ENCODE data around the gene FLRT3. TPM values are rescaled to one million over a fixed set of nuclear protein-coding genes. Genes with fewer than 3 reads are reported as not detected.

FLRT3 gene
- total RNA-seq, 1 donor = 2.5 TPM

- Histone ChIP-seq H3K27ac (ENCODE audit: low read depth, low read length) (no peak overlapping the region), H3K79me2 (ENCODE audit: insufficient read depth, low read length) (no peaks in the 10 kb centered on the region), H3K9me3 (ENCODE audit: low read depth, low read length) (no peaks in the 10 kb centered on the region), H3K4me2 (ENCODE audit: insufficient read depth, low read length) (no peak overlapping the region), H3K36me3 (ENCODE audit: insufficient read depth, low read length) (no peaks in the 10 kb centered on the region), H3K4me3 (ENCODE audit: insufficient read depth, low read length) (no peak overlapping the region), H3K27me3 (ENCODE audit: insufficient read depth, low read length) (no peaks in the 10 kb centered on the region), H3K4me1 (ENCODE audit: insufficient read depth, low read length) (no peaks in the 10 kb centered on the region), H2AFZ (ENCODE audit: low read length) (no peak overlapping the region), H4K20me1 (ENCODE audit: insufficient read depth, low read length) (no peaks in the 10 kb centered on the region)
- no peak for TF ChIP-seq CTCF (IDR thresholded peaks at IDR 0.05; ENCODE audit: extremely low read depth, low read depth, low read length)
- DNase-seq (ENCODE audit: insufficient read length, low spot score, missing footprints) = no peak
Observed at GRCh38 chr20:14383335-14383734, 45.9 kb upstream of the FLRT3 start.

GRCh38 chr20:14378326-14378725 is 40.9 kb upstream of the FLRT3 start:
- no peaks in the 10 kb centered on the region for H3K9me3 ChIP-seq (ENCODE audit: low read depth, low read length)
- no peaks in the 10 kb centered on the region for H4K20me1 ChIP-seq (ENCODE audit: insufficient read depth, low read length)
- H3K4me1 ChIP-seq (ENCODE audit: insufficient read depth, low read length) = no peaks in the 10 kb centered on the region
- H3K36me3 ChIP-seq (ENCODE audit: insufficient read depth, low read length) = no peaks in the 10 kb centered on the region
- no peak overlapping the region for H3K27ac ChIP-seq (ENCODE audit: low read depth, low read length)
- no peaks in the 10 kb centered on the region for H3K79me2 ChIP-seq (ENCODE audit: insufficient read depth, low read length)
- H2AFZ ChIP-seq (ENCODE audit: low read length) = no peak overlapping the region
- DNase-seq (ENCODE audit: insufficient read length, low spot score, missing footprints) = no peak
- no peak for TF ChIP-seq CTCF (IDR thresholded peaks at IDR 0.05; ENCODE audit: extremely low read depth, low read depth, low read length)
- no peaks in the 10 kb centered on the region for H3K27me3 ChIP-seq (ENCODE audit: insufficient read depth, low read length)
- no peak overlapping the region for H3K4me2 ChIP-seq (ENCODE audit: insufficient read depth, low read length)
- H3K4me3 ChIP-seq (ENCODE audit: insufficient read depth, low read length) = no peak overlapping the region

- Histone ChIP-seq H3K27me3 (ENCODE audit: insufficient read depth, low read length) (no peaks in the 10 kb centered on the region), H3K4me2 (ENCODE audit: insufficient read depth, low read length) (no peak overlapping the region), H4K20me1 (ENCODE audit: insufficient read depth, low read length) (no peaks in the 10 kb centered on the region), H3K79me2 (ENCODE audit: insufficient read depth, low read length) (no peaks in the 10 kb centered on the region), H3K4me1 (ENCODE audit: insufficient read depth, low read length) (no peaks in the 10 kb centered on the region), H3K36me3 (ENCODE audit: insufficient read depth, low read length) (no peaks in the 10 kb centered on the region), H3K27ac (ENCODE audit: low read depth, low read length) (no peak overlapping the region), H3K9me3 (ENCODE audit: low read depth, low read length) (no peaks in the 10 kb centered on the region), H3K4me3 (ENCODE audit: insufficient read depth, low read length) (no peak overlapping the region), H2AFZ (ENCODE audit: low read length) (no peak overlapping the region)
- DNase-seq (ENCODE audit: insufficient read length, low spot score, missing footprints) = no peak
- TF ChIP-seq CTCF (IDR thresholded peaks at IDR 0.05; ENCODE audit: extremely low read depth, low read depth, low read length) = no peak
Observed at GRCh38 chr20:14375416-14375985, 38.1 kb upstream of the FLRT3 start.

- H2AFZ ChIP-seq (ENCODE audit: low read length) = no peak overlapping the region
- no peaks in the 10 kb centered on the region for H3K36me3 ChIP-seq (ENCODE audit: insufficient read depth, low read length)
- H3K27me3 ChIP-seq (ENCODE audit: insufficient read depth, low read length) = no peaks in the 10 kb centered on the region
- TF ChIP-seq CTCF (IDR thresholded peaks at IDR 0.05; ENCODE audit: extremely low read depth, low read depth, low read length) = no peak
- no peaks in the 10 kb centered on the region for H3K79me2 ChIP-seq (ENCODE audit: insufficient read depth, low read length)
- no peak overlapping the region for H3K4me3 ChIP-seq (ENCODE audit: insufficient read depth, low read length)
- H3K9me3 ChIP-seq (ENCODE audit: low read depth, low read length) = no peaks in the 10 kb centered on the region
- no peak overlapping the region for H3K27ac ChIP-seq (ENCODE audit: low read depth, low read length)
- no peak overlapping the region for H3K4me2 ChIP-seq (ENCODE audit: insufficient read depth, low read length)
- DNase-seq (ENCODE audit: insufficient read length, low spot score, missing footprints) = no peak
- no peaks in the 10 kb centered on the region for H3K4me1 ChIP-seq (ENCODE audit: insufficient read depth, low read length)
- no peaks in the 10 kb centered on the region for H4K20me1 ChIP-seq (ENCODE audit: insufficient read depth, low read length)
Observed at GRCh38 chr20:14374196-14374595, 36.8 kb upstream of the FLRT3 start.

Data from osteoblast (primary cell).